PC-3 (cell line): ENCODE results near the gene ZNF574. TPM values are rescaled to one million over a fixed set of nuclear protein-coding genes. Genes with fewer than 3 reads are reported as not detected.
A peak's percentile ranks its signal among the peaks of the same experiment; 100 is the strongest.

Source experiments
- ATAC-seq: fragments of 200-7000 bp; cut with Tn5 transposase; 2 replicates; pipeline ENCODE4 v1.9.1; 2020; ENCODE audit warnings: mild to moderate bottlenecking, moderate library complexity
- BruUV-seq: library from RNA; stranded (reverse); fragments of 400-500 nt; replicated peaks from 2 replicates; lab custom pipeline; 2021; lab: Mats Ljungman, UMichigan
- CTCF ChIA-PET: fragments of 300-600 bp; sonication (Branson Sonifier 250); formaldehyde crosslinking; loops from one replicate; lab custom pipeline; 2022; ENCODE audit warnings: antibody characterized with exemption; lab: Charles Lee
- POLR2A ChIA-PET: fragments of 300-600 bp; sonication (Branson Sonifier 250); formaldehyde crosslinking; loops from one replicate; lab custom pipeline; 2022; ENCODE audit warnings: antibody characterized with exemption; ENCODE audit not compliant: unreplicated experiment; lab: Charles Lee
- DNase-seq: peaks from one replicate; pipeline ENCODE4 v3.0.0-alpha.2; 2015
- H2AFZ ChIP-seq: fragments of 300-600 bp; sonication (generic); 2 replicates; pipeline ENCODE4 v1.6.0; 2016; ENCODE audit warnings: antibody characterized with exemption, low read length
- H3F3A ChIP-seq: fragments of 300-600 bp; sonication (generic); one replicate; pipeline ENCODE4 v1.6.0; 2017; ENCODE audit warnings: antibody characterized with exemption, low read length, control low read depth, mild to moderate bottlenecking; ENCODE audit not compliant: unreplicated experiment
- H3K27ac ChIP-seq: fragments of 300-600 bp; sonication (generic); 2 replicates; pipeline ENCODE4 v1.5.1; 2016; ENCODE audit warnings: mild to moderate bottlenecking, low read length
- H3K27me3 ChIP-seq: fragments of 300-600 bp; sonication (generic); 2 replicates; pipeline ENCODE4 v1.6.1; 2016; ENCODE audit warnings: low read length, mixed read lengths
- H3K36me3 ChIP-seq: fragments of 300-600 bp; sonication (generic); 2 replicates; pipeline ENCODE4 v1.6.1; 2016; ENCODE audit warnings: low read depth, mixed run types, low read length, mixed read lengths
- H3K4me1 ChIP-seq: fragments of 300-600 bp; sonication (generic); 2 replicates; pipeline ENCODE4 v1.5.1; 2016; ENCODE audit warnings: low read length; ENCODE audit not compliant: insufficient read depth
- H3K4me2 ChIP-seq: fragments of 300-600 bp; sonication (generic); 2 replicates; pipeline ENCODE4 v1.6.0; 2016; ENCODE audit warnings: low read length
- H3K4me3 ChIP-seq: fragments of 300-600 bp; sonication (generic); 2 replicates; pipeline ENCODE4 v1.5.1; 2016; ENCODE audit warnings: mild to moderate bottlenecking, low read length, mixed read lengths
- H3K79me2 ChIP-seq: fragments of 300-600 bp; sonication (generic); 2 replicates; pipeline ENCODE4 v1.6.1; 2017; ENCODE audit warnings: low read length, mixed read lengths
- H3K9ac ChIP-seq: fragments of 300-600 bp; sonication (generic); 2 replicates; pipeline ENCODE4 v1.6.0; 2016; ENCODE audit warnings: mild to moderate bottlenecking, low read length
- H3K9me2 ChIP-seq: fragments of 300-600 bp; sonication (generic); replicated peaks from 2 replicates; pipeline ENCODE4 v1.6.1; 2016; ENCODE audit warnings: mixed run types, low read length, mixed read lengths
- H3K9me3 ChIP-seq: fragments of 300-600 bp; sonication (generic); 2 replicates; pipeline ENCODE4 v1.6.1; 2016; ENCODE audit warnings: low read length, mixed read lengths
- H4K20me1 ChIP-seq: fragments of 300-600 bp; sonication (generic); 2 replicates; pipeline ENCODE4 v1.6.1; 2016; ENCODE audit warnings: low read length, mixed read lengths
- CTCF ChIP-seq: fragments of 300-600 bp; sonication (generic); conservative IDR thresholded peaks from 2 replicates; pipeline ENCODE4 v1.5.1; 2017; ENCODE audit warnings: antibody characterized with exemption, low read depth, mild to moderate bottlenecking, low read length
- EZH2 ChIP-seq: fragments of 300-600 bp; sonication (generic); IDR thresholded peaks from one replicate; pipeline ENCODE4 v1.6.1; 2017; ENCODE audit warnings: antibody characterized with exemption, mild to moderate bottlenecking, low read length; ENCODE audit not compliant: unreplicated experiment
- EZH2phosphoT487 ChIP-seq: fragments of 300-600 bp; sonication (generic); IDR thresholded peaks from 2 replicates; pipeline ENCODE4 v1.6.1; 2018; ENCODE audit warnings: mild to moderate bottlenecking, antibody characterized with exemption, low read length, borderline replicate concordance
- intact Hi-C: fragments of 100-400 bp; cut with micrococcal nuclease; formaldehyde crosslinking; loops from 2 replicates; pipeline ENCODE4 v1.9.0; 2023
- total RNA-seq: library from RNA; depleted of rRNA; stranded (reverse); fragments of >200 nt; gene quantifications from 2 replicates; pipeline ENCODE4 v1.2.3, GENCODE V29; 2014

The ZNF574 gene
- total RNA-seq, 1 experiment from 2014 or later, result 14.4 TPM

- DNase-seq, result peak; percentile 71
- Histone ChIP-seq H3K9me2 (no peaks in the 10 kb centered on the region), H2AFZ (no peak overlapping the region), H3K79me2 (no peaks in the 10 kb centered on the region), H3K4me3 (no peak overlapping the region), H4K20me1 (no peaks in the 10 kb centered on the region), H3K4me2 (peak overlapping the region; percentile 22), H3K27me3 (no peaks in the 10 kb centered on the region), H3K36me3 (no peaks in the 10 kb centered on the region), H3K4me1 (peaks cover 14% of the 10 kb centered on the region), H3K27ac (peak overlapping the region; percentile 65), H3K9me3 (no peaks in the 10 kb centered on the region), H3F3A (no peaks in the 10 kb centered on the region), H3K9ac (peak overlapping the region; percentile 49)
- intact Hi-C loops, result no loop called here
- ATAC-seq, result peak; percentile 78
- ChIA-PET CTCF (no interaction called here), POLR2A (no interaction called here)
- TF ChIP-seq EZH2phosphoT487 (no peak), CTCF (no peak), EZH2 (no peak)
- BruUV-seq, result no TSS peak
Observed at GRCh38 chr19:42121656-42122069, 45.7 kb downstream of the ZNF574 start.

GRCh38 chr19:42122691-42123607 lies 47.0 kb downstream of the ZNF574 start:
- CTCF ChIA-PET, result no interaction called here
- H3K4me3 ChIP-seq, result no peak overlapping the region
- no TSS peak for BruUV-seq

More at GRCh38 chr19:42122691-42123607, 47.0 kb downstream of the ZNF574 start:
- Histone ChIP-seq H3K9ac (no peak overlapping the region), H3K9me2 (no peaks in the 10 kb centered on the region), H3K4me1 (peaks cover 14% of the 10 kb centered on the region), H4K20me1 (no peaks in the 10 kb centered on the region), H3K79me2 (no peaks in the 10 kb centered on the region), H2AFZ (no peak overlapping the region), H3K27ac (no peak overlapping the region), H3K4me2 (no peak overlapping the region), H3K36me3 (no peaks in the 10 kb centered on the region), H3K27me3 (no peaks in the 10 kb centered on the region), H3F3A (no peaks in the 10 kb centered on the region), H3K9me3 (no peaks in the 10 kb centered on the region)
- no peak; the same call in 1 of the 2 replicates for ATAC-seq
- TF ChIP-seq CTCF, result no peak
- TF ChIP-seq EZH2phosphoT487, result no peak
- TF ChIP-seq EZH2, result no peak
- DNase-seq, result no peak
- POLR2A ChIA-PET, result interaction anchor here (0.6 kb wide), 2 partner anchors 8 to 53 kb away, joined by 3 to 4 read pairs; no protein-coding TSS in a partner anchor
- intact Hi-C loops, result no loop called here
